Measurements from ENCODE around the gene CELF5.
"Not testable (repeated sequence)": the region's sequence is repeated elsewhere in the genome, so short reads cannot be mapped to it uniquely, and the experiment has no call there.

CELF5 gene

GRCh38 chr19:3208317-3209207 lies 15.9 kb upstream of the CELF5 start:
- no peak for DNase-seq

- peak; percentile 20 to 39 for DNase-seq
Observed at GRCh38 chr19:3210347-3211017, 14.0 kb upstream of the CELF5 start.

DNA sequence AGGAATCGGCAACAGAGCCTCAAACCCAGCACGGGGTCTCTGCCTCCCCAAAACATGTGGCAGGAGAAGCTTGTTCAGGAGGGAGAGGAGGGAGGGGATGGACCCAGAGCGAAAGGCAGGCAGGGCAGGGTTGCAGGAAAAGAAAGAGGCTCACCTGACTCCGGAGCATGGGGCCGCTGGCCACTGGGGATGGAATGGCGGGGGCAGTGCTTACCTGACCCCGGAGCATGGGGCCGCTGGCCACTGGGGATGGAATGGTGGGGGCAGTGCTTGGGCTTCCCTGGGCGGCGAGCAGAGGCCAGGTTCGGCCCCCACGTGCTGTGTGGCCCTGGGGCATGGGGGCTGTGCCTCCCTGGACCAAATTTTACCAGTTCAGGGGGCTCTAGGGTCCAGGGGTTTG lies 13.3 kb upstream of the CELF5 start:
- no peak for DNase-seq

GRCh38 chr19:3213159-3213558 lies 11.3 kb upstream of the CELF5 start:
- no peak for DNase-seq

- no peak for DNase-seq
Observed at GRCh38 chr19:3216874-3217273, 7.6 kb upstream of the CELF5 start.

GRCh38 chr19:3220576-3220975 lies 3.9 kb upstream of the CELF5 start:
- no peak for DNase-seq

DNA sequence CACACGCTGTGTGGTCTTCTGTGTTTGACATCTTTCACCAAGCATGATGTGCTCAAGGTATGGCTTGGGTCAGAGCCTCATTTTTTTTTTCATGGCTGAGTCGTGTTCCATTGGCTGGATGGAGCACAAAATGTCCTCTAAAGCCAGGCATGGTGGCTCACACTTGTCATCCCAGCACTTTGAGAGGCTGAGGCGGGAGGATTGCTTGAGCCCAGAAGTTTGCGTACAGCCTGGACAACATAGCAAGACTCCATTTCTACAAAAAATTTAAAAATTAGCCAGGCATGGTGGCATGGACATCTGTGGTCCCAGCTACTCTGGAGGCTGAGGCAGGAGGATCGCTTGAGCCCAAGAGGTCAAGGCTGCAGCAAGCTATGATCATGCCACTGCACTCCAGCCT lies 2.9 kb upstream of the CELF5 start:
- DNase-seq: not testable (repeated sequence)

GRCh38 chr19:3222709-3223108 lies 1.8 kb upstream of the CELF5 start:
- no peak for DNase-seq

GRCh38 chr19:3225169-3225485 lies 666 bp downstream of the CELF5 start:
- no peak for DNase-seq

DNA sequence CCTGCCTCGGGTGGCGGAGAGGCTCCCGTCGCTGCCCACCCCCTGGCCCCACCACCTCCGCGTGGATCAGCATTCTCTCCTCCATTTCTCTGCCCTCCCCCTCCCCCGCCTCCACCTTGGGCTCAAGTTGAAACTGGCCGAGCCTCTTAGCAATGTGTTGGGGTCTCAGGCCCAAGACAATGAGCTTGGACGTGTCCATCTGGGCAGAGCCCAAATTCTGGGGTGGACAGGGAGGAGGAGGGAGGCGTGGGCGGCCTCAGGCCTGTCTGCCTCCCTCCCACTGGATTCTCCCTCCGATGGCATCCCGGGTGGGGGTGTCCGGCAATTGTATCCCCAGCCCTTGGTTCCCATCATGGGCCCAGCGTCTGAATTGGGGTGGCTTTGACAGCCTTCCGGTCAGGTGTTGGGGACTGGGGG lies 1.2 kb downstream of the CELF5 start:
- no peak for DNase-seq

DNA sequence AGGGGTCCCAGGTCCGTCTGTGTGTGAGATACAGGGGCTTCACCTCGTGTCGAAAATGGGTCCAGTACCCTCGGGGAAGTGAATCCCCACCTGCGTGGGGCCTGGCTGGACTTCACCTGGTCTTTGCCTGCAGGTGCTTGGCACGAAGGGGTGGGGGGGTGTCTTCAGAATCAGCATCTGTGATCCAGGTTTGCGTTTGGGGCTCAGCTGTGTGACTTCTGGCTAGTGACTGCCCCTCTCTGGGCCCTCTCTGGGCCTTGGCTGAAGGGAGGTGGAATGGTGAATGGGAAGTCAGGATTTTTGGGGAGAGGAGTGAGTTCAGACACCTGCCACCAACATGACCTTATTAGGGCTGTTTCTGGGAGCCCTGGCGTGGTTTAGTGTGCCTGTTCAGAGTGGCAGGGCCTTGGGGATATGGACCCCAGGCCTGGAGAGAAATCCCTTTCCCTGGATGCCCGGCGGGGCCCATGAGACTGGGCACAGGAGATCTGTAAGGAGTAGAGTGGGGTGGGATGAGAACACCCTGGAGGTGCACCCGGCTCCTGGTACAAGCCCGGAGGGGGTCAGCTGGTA lies 2.7 kb downstream of the CELF5 start:
- DNase-seq: no peak

DNA sequence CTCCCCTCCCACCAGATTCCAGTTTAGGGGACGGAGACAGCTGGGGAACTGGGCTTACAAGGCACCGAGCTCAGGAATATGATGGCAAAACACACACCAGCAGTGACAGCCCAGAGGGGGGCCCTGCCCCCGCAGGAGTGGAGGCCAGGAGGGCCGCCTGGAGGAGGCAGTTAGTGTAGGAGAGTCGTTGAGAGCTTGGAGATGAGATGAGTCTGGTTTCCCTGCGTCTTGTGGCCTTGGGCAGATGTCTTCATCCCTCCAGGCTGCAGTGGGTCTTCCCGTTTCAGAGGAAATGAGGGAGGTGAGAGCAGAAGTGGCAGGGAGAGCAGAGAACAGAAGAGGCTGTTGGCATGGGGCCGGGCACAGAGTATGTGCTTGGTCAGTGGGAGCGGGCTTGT lies 4.9 kb downstream of the CELF5 start:
- no peak for DNase-seq

- DNase-seq: no peak
Observed at GRCh38 chr19:3229888-3230496, 5.5 kb downstream of the CELF5 start.

- no peak for DNase-seq
Observed at GRCh38 chr19:3231288-3231687, 6.8 kb downstream of the CELF5 start.

DNA sequence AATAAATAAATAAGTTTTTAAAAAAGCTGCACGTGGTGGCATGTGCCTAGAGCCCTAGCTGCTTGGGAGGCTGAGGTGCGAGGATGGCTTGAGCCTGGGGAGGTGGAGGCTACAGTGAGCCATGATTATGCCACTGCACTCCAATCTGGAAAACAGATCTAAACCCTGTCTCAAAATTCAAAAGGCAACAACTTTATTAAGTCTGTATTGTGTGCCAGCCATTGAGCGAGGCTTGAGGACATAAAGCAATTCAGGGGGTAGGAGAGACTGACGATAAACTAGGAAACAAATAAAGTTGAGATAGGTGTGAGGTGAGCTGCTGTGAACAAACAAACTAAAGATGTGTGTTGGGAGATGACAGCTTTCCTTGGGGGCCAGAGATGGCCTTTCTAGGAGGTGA lies 8.7 kb downstream of the CELF5 start:
- no peak for DNase-seq

GRCh38 chr19:3233831-3234230 lies 9.4 kb downstream of the CELF5 start:
- DNase-seq: no peak

DNA sequence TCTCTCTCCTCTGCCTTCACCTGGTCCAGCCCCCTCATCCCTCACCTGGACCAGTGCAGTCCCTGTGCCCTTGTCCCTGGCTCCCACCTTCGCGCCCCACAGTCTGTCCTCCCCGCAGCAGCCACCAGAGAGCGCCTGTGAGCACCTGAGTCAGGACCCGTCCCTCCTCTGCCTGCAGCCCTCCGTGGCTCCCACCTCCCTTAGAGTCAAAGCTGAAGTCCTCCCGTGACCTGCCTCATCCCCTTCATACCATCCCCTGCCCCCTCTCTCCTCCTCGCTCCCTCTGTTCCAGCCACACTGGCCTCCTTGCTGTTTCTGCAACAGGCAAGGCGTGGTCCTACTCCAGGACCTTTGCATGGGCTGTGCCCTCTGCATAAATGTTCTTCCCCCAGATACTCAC lies 10.3 kb downstream of the CELF5 start:
- DNase-seq: no peak

GRCh38 chr19:3235604-3236003 lies 11.1 kb downstream of the CELF5 start:
- DNase-seq: not testable (repeated sequence)

GRCh38 chr19:3236272-3236671 lies 11.8 kb downstream of the CELF5 start:
- no peak for DNase-seq

DNA sequence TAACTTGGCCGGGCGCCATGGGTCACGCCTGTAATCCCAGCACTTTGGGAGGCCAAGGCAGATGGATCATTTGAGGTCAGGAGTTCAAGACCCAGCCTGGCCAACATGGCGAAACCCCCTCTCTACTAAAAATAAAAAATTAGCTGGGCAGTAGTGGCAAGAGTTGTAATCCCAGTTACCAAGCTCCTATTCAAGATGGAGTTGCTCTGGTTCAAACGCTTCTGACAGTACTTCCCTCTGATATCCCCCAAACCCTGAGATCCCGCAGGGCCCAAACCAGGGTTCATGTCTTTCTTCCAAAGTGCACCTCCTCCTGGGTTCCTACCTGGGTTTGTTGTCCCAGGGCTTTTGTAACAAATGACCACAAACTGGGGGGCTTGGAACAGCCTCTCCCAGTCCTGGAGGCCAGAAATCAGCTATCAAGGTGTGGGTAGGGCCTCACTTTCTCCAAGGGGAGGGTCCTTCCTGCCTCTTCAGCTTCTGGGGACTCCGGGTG lies 13.7 kb downstream of the CELF5 start:
- no peak for DNase-seq

GRCh38 chr19:3239367-3239766 lies 14.9 kb downstream of the CELF5 start:
- DNase-seq: no peak

- DNase-seq: no peak
Observed at GRCh38 chr19:3243819-3244700, 19.6 kb downstream of the CELF5 start.

- DNase-seq: no peak
Observed at GRCh38 chr19:3245050-3245449, 20.6 kb downstream of the CELF5 start.

All from NCI-H2081 (cell line).